Measurements from ENCODE around the gene SAMD1. TPM values are rescaled to one million over a fixed set of nuclear protein-coding genes. Genes with fewer than 3 reads are reported as not detected.
A peak's percentile ranks its signal among the peaks of the same experiment; 100 is the strongest.

The SAMD1 gene
- total RNA-seq, 1 experiment from 2014 or later, result 108 TPM

DNA sequence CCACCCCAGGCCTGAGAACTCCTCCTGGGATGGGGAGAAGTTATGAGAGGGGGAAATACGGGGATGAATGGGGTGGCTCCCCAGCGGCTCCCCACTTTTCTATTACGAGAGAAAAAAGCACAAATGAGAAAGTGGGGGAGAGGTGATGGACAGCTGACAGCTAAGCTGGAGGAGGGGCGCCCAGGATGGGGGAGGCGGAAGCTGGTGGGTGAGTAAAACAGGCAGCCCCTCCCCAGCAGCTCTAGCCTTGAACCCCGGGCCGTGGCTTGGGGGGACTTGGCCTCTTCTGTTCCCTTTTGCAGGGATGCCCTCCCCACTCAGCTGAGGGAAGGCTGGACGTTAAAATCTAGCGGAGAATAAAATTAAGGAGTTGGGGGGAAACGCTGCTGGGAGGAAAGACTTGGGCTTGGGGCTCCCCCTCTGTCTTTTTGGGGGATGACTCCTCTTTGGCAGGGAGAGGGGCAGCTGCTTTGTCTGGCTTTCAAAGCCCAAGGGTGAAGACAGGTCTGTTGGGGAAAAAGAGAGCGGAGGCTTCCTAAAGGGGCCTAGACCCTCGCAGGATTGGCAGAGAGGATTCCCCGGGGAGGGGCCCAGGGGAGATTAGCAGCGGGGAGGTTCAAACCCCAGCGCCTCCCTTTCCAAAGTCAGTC, 1.4 kb upstream of the SAMD1 start:
- no peak overlapping the region; a peak in 1 of 7 replicates for H3K27ac Mint-ChIP-seq
- no peak overlapping the region for H2AFZ ChIP-seq (ENCODE audit: low read length)
- no peak overlapping the region for H2BK5ac ChIP-seq (ENCODE audit: insufficient read length, low read length)

More for the DNA sequence above, 1.4 kb upstream of the SAMD1 start:
- Mint-ChIP-seq H3K4me3 (peak overlapping the region; percentile 78 to 98), H3K36me3 (ENCODE audit: insufficient read depth in 1 of 3, low read depth in 3 of 3) (peaks cover 17 to 37% (median 34%) of the 10 kb centered on the region in 3 experiments), H3K4me1 (peaks cover 12% of the 10 kb centered on the region in 2 experiments), H3K9me3 (peaks cover 13 to 15% of the 10 kb centered on the region in 2 experiments), H3K27me3 (ENCODE audit: low read depth) (peaks cover 23% of the 10 kb centered on the region)
- H2BK120ac ChIP-seq (ENCODE audit: low read depth, low read length, poor library complexity, severe bottlenecking), result no peak overlapping the region
- H3K79me1 ChIP-seq (ENCODE audit: insufficient read depth, low read depth, low read length, poor library complexity, severe bottlenecking), result no peaks in the 10 kb centered on the region
- no peak overlapping the region for H2BK20ac ChIP-seq (ENCODE audit: low read depth, low read length, poor library complexity, severe bottlenecking)
- H3K14ac ChIP-seq (ENCODE audit: insufficient read depth, low read length), result no peak overlapping the region
- no CpG with 5 or more reads among the region's 15 CpGs for WGBS (ENCODE audit: extremely low coverage, insufficient read length, low lambda C conversion rate)
- H3K9ac ChIP-seq (ENCODE audit: extremely low read depth, insufficient read length, low read length), result no peak overlapping the region
- H3K23me2 ChIP-seq (ENCODE audit: insufficient read length, low read depth, low read length, poor library complexity, severe bottlenecking), result peaks cover 8% of the 10 kb centered on the region
- H3K9me3 ChIP-seq (ENCODE audit: control insufficient read depth, low read depth, low read length), result peaks cover 6% of the 10 kb centered on the region
- H4K91ac ChIP-seq (ENCODE audit: insufficient read length, low read depth, low read length), result no peak overlapping the region
- no peak for DNase-seq
- H2BK12ac ChIP-seq (ENCODE audit: insufficient read length, low read depth, low read length), result no peak overlapping the region
- no peak overlapping the region for H4K5ac ChIP-seq (ENCODE audit: insufficient read length, low read depth, low read length)
- TF ChIP-seq, protein P1, sequence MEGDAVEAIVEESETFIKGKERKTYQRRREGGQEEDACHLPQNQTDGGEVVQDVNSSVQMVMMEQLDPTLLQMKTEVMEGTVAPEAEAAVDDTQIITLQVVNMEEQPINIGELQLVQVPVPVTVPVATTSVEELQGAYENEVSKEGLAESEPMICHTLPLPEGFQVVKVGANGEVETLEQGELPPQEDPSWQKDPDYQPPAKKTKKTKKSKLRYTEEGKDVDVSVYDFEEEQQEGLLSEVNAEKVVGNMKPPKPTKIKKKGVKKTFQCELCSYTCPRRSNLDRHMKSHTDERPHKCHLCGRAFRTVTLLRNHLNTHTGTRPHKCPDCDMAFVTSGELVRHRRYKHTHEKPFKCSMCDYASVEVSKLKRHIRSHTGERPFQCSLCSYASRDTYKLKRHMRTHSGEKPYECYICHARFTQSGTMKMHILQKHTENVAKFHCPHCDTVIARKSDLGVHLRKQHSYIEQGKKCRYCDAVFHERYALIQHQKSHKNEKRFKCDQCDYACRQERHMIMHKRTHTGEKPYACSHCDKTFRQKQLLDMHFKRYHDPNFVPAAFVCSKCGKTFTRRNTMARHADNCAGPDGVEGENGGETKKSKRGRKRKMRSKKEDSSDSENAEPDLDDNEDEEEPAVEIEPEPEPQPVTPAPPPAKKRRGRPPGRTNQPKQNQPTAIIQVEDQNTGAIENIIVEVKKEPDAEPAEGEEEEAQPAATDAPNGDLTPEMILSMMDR (conservative IDR thresholded peaks at IDR 0.05), result peak; percentile 22; the same call in 1 of the 3 replicates
- H3K4ac ChIP-seq (ENCODE audit: low read depth, low read length), result no peak overlapping the region
- no peak overlapping the region for H2BK15ac ChIP-seq (ENCODE audit: low read depth, low read length)
- H3K4me1 ChIP-seq (ENCODE audit: insufficient read depth, low read length), result no peaks in the 10 kb centered on the region
- no peak overlapping the region for H3K23ac ChIP-seq (ENCODE audit: insufficient read length, low read depth, low read length)
- H4K20me1 ChIP-seq (ENCODE audit: control insufficient read depth, insufficient read depth, insufficient read length), result no peaks in the 10 kb centered on the region
- no peak overlapping the region for H3K56ac ChIP-seq (ENCODE audit: insufficient read length, low read depth, low read length)
- H3K27me3 ChIP-seq (ENCODE audit: insufficient read depth, low read length), result no peaks in the 10 kb centered on the region
- H3K18ac ChIP-seq (ENCODE audit: insufficient read length, low read depth, low read length), result no peak overlapping the region
- no peak overlapping the region for H4K8ac ChIP-seq (replicated peaks; ENCODE audit: insufficient read length, low read depth, low read length)
- no peaks in the 10 kb centered on the region for H3K79me2 ChIP-seq (ENCODE audit: insufficient read depth, low read length)
- no peak overlapping the region for H3K27ac ChIP-seq (ENCODE audit: insufficient read length, low read depth, low read length)
- peak overlapping the region; percentile 68 for H3K4me2 ChIP-seq (ENCODE audit: insufficient read depth, insufficient read length, low read length)
- no peak overlapping the region for H3T11ph ChIP-seq (ENCODE audit: low read length)
- H2AK5ac ChIP-seq (ENCODE audit: insufficient read length, low read length), result no peak overlapping the region
